GM12872 (cell line): ENCODE results near the gene GRIA1.

ENCODE experiments used
- TF ChIP-seq, protein P1 (sequence below): IDR thresholded peaks from 3 replicates; pipeline ENCODE4 v1.5.1; 2011; ENCODE audit warnings: low read depth, mild to moderate bottlenecking, low read length, moderate library complexity; ENCODE audit not compliant: insufficient read depth

GRIA1 gene

DNA sequence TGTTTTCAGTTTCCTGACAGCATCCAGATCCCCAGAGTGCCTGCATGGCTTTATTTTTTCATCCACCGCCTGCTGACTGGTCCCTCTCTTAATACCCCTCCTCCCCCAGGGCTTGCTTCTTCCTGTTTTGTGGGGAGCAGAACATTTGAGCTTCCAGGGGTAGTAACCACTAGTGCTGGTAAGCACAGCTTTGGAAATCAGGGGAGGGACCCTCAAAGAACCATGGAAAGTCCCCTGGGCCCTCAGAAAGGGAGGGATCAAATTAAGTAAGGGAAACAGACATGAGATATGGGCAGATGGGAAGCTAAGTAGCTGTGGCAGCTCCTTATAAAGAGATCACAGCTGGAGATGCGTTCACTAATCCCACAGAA, 26.8 kb downstream of the GRIA1 start:
- TF ChIP-seq, protein P1, sequence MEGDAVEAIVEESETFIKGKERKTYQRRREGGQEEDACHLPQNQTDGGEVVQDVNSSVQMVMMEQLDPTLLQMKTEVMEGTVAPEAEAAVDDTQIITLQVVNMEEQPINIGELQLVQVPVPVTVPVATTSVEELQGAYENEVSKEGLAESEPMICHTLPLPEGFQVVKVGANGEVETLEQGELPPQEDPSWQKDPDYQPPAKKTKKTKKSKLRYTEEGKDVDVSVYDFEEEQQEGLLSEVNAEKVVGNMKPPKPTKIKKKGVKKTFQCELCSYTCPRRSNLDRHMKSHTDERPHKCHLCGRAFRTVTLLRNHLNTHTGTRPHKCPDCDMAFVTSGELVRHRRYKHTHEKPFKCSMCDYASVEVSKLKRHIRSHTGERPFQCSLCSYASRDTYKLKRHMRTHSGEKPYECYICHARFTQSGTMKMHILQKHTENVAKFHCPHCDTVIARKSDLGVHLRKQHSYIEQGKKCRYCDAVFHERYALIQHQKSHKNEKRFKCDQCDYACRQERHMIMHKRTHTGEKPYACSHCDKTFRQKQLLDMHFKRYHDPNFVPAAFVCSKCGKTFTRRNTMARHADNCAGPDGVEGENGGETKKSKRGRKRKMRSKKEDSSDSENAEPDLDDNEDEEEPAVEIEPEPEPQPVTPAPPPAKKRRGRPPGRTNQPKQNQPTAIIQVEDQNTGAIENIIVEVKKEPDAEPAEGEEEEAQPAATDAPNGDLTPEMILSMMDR: no peak

DNA sequence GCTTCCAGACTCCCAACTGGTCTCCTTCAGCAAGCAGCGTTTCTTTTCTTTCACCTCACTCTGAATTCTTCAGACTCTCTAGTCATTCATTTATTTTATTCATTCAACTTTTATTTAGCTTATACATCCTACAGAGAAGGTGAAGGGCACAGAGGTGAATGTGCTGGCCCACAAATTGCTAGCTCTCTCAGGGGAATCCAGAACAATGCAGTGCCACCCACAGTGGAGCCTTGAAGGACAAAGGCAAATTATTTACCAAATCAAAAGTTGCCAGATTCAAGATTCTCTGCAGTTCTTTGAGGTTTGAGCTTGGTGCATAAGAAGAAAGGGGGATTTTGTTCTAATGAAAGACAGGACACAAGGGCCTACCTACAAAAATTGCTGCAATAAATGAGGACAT, 29.7 kb downstream of the GRIA1 start:
- TF ChIP-seq, protein P1: no peak

DNA sequence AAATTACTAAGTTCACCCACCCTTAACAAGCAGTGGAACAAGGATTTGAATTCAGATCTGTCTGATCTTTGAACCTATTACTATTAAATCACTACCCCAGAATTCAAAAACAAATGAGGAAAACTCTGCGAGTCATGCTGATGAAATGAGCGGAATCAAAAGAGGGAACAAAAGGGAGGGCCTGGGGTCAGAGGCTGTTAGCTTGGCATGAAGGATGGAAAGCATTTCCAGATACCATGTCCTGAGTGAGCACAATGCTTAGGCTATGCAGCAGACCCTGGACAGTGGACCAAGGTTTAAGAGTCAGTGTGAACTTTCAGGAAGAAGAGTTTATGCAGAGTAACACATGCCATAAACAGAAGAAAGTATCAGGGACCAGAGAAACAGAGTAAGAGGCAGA, 30.5 kb downstream of the GRIA1 start:
- TF ChIP-seq, protein P1: no peak

- TF ChIP-seq, protein P1: no peak
Measured at GRCh38 chr5:153523211-153523610, 32.7 kb downstream of the GRIA1 start.

GRCh38 chr5:153523831-153524230, 33.4 kb downstream of the GRIA1 start:
- TF ChIP-seq, protein P1: no peak

DNA sequence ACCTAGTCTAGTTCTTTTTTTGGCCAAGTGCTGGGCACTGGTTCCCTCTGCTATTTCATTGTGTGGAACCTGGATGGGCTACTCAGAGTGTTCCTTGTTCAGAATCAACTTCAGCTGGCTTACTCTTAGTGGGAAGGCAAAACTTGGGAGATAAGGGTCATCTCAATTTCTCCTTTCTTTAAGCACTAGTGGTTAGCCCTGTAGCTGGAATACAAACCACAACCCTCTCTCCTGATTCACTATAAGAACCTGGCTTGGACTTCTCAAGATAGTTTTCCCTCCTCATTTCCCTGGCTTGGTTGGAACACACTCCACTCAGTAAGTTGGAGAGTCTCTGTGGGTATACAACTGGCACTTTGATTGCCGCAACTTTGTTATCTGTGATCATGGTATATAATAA, 35.1 kb downstream of the GRIA1 start:
- TF ChIP-seq, protein P1: no peak

GRCh38 chr5:153530357-153531143, 40.1 kb downstream of the GRIA1 start:
- TF ChIP-seq, protein P1: no peak
